GM21528 (cell line): ENCODE measurements around the gene STRBP.

ENCODE experiments used
- ATAC-seq: cut with Tn5 transposase; IDR thresholded peaks from one replicate; pipeline ENCODE4 v1.9.1; 2021; ENCODE audit warnings: mild to moderate bottlenecking, moderate library complexity; ENCODE audit not compliant: unreplicated experiment, low FRiP score

Gene STRBP

DNA sequence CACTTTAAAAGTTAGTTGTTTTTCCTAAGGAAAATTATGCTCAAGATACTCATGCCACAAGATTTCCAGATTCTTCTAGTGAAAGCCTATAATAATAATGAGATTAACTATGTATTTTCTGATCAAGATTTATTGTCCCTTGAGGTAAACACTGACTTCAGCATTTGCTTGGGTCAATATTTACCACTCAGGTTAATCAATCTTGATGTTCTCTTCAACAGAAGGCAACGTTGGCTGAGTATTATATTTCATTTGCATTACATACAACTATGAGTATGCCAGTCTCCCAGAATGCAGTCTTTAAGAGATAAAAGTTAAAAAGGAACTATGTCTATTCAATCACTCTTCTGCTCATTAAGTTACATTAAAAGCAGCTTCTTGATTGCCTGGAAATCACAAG is 119.3 kb downstream of the STRBP start:
- ATAC-seq = no peak

DNA sequence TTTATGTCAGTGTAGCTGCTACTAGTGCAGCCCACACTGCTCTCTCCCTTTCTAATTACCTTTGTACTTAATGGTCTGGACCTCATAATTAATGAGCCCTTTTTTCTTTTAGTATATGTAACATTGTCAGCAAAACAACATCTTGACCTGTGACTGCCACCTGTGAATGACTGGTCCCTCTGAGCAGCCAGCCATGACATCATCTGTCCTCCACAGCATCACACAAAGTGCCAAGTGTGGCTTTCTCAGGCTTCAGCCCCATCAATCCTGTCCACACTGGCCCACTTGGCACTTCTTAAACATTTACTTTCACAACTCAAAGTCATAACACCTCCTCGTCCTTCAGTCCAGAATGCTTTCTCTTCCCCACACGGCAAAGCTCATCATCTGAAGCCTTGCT is 130.2 kb downstream of the STRBP start:
- no peak for ATAC-seq

DNA sequence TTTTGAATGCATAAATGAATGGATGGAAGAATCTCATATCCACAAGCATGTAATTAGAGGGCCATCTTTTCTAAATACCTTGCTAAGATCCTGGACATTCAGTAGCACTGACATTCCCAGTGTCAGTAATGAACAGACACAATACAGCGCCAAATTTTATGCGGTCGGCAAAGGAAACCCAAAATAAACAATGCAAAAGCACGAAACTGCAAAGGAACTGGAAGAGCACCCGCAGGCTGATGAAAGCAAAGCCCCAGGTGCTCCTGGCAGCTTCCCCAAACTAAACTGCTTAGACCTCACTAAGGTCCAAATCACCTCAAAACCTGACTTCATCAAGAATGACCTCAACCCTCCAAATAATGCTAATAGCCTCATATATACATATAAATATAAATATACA is 133.0 kb downstream of the STRBP start:
- ATAC-seq = no peak

DNA sequence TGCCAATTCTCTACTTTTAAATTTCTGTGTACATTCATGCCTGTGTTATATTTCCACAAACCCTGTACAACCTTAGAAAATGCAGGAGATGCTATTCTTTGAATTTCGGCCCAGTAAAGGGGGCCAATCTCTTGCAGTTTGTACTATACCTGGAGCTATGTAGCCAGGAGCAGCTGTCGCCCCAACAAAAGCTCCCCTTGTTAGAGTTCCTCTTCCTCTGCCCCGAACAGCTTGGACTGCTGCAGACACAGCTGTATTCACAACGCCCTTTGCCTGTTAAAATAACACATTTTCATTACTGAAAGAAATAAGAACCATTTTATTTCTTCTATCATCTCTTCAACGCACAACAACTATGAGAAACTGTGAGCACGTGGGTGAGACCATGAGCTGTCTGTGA is 135.7 kb downstream of the STRBP start:
- no peak for ATAC-seq

DNA sequence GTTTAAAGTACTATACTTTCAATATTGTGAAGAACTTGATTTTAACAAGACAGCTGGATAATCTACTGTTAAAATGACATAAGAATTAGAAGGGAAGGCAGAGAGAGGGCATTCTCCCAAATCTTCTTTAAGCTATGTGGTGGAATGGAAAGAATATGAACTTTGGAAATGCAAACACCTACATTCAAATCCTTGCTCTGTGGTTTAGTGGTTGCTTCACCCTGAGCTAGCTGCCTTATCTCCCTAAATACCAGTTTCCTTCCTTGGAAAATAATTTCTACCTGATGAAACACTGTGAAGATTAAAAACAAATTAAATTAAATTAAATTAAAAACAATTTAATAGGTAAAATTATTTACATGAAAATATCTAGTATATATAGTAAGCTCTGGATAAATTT is 136.4 kb downstream of the STRBP start:
- no peak for ATAC-seq

DNA sequence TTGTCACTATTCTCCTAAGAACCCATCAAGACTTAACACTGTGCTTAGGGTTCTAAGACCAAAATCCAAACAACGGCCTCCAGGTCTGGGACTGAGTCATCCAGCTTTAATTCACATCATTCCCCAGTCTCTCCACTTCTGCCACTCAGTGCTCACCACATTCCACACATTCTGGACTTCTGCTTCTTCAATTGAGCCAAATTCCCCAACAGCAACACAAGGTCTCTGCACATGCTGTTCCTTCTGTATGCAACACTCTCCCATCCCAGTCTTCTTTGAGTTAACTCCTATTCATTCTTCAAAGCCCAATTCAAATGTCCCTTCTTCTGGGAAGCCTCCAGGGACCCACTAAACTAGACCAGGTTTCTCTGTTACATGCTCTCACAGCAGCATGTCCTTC is 137.1 kb downstream of the STRBP start:
- no peak for ATAC-seq

DNA sequence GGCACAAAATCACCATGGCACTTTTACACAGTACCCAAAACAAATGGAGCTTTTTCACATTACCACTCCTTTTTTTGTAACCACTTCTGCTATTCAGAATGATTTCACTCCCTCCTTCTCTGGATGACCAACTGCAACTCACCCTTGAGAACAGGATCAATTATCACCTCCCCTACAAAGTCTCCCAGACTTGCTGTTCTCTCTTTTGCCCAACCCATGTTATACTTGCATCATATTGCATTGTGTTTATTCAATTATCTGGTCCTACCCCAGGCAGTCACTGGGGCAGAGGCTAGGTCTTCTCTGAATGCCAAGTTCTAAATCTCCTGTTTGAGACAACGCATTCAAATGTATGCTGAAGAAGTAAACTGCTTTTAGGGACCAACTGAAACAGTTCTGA is 139.0 kb downstream of the STRBP start:
- ATAC-seq = no peak

DNA sequence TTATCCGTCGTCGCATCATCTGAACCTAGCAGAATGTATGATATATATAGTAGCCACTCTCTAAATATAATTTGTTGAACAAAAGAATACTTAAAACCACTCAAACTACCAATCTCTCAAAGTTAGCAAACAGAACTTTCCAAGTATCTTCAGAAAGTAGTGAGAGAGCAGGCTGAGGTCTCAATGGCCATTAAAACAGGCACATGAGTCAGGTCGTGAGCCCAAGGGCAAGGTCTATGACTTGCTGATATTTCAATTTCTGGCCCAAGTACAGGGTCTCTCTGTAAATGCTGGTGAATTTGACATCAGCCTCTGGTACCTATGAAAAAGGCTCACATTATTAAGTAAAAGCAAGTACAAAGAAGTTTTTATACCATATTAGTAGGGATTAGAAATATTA is 139.8 kb downstream of the STRBP start:
- no peak for ATAC-seq

DNA sequence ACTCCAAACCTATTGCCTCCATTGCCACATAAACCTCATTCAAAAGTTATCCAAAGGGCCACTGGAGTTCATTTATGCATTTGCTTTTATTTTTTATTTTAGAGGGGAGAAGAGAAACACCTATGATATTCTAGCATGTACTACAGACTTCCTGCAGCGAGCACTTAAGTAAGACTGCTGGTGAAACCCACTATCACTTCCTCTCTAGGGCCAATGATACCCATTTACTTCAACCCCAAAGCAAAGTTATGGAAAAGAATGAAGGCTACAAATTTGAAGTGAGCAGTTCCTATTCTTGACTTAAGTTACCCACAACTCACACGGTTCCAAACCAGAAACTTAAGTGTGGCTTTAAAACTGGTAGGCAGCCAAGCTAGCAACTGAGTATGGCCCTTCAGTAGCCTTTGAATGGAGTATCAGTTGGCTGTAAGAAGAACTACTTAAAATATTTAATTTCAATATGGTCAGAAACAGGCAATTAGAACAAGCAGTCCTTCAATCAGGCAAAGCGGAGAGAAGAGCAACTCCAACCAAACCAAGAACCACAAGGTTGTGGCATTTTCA is 140.8 kb downstream of the STRBP start:
- ATAC-seq = no peak

DNA sequence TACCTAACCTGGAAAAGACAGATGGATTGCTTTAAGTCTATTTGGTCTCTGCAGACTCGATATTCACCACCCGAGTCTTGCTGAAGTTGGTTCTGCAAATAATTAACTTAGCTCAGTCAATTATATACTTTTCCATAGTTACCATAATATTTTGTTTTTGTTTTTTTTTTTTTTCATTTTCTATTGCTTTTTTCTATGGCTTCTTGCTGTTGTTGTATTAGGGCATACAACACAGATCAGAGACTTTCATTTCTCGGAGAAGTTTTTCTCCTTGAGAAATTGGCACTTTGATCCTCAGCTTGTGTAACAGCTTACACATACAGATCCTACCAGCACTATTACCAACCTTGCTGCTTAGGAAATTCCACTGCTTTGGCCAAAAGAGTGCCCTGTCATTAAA is 146.9 kb downstream of the STRBP start:
- ATAC-seq = no peak

DNA sequence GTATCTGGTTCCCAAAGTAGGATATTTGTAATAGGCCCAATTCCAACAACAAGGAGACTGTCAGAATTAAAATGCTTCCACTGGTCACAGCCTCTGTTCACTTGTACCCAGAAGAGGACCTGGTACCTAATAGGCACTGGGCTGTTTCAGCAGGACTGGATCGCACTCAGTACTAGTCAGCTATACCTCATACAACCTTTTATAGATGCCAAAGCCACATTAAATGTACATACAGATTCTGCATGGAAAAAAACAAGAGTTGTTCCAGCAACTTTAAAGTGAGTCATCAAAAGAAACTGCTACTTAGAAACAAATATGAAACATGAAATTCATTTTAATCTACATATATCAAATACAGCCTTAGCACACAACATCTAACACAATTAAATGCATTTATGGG is 147.4 kb downstream of the STRBP start:
- ATAC-seq = no peak

DNA sequence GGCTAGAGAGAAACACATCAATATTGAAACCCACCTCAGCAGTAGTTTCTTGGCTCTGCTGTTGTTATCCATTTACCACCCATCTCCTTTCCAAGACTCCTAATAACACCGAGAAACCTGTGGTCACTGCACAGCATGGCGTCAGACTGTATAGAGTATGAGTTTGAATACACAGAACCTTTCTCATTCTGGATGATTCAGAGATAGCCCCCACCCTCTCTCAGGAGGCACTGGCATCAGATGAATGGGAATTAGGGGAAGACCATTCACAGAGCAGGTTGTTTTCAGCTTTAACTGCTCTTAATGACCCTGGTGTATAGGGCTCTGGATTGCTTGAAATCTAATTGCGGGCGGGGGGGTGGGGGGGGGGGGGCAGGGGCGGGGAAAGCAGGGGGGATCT is 148.3 kb downstream of the STRBP start:
- no peak for ATAC-seq

DNA sequence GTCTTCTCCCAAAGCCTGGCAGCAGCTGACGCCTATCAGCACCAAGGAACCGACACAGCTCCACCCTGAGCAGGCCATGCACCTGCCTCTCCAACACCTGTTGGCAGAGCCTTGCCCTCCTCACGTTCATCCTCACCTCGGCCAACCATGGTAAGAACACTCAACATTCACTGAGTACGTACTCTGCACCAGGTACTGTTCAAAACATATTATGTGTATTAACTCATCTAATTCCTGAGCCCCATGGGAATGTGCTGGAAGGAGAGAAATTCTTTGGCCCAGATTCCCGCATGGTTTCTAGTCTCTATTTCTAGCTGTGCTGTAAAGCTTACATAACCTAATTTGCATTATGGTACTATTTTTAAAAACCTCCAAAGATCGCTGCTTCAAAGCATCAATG is 148.8 kb downstream of the STRBP start:
- ATAC-seq = no peak

DNA sequence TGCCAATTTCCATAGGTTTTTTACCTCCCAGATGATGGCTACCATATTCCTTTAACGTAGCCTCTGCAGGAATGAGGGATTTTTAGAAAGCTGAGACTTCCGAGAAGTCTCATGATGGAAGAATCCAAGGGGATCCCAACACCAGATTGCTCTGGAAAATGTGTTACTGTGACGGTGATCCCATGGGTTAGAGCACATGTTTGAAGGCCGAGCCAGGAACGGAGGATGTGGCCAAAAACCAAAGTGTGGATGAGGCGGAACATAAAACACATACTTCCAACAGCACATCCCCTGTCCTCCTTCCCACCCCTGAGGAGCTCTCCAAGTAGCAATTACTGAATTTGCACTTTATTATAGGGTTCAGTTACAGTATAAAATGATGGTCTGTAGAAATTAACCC is 152.3 kb downstream of the STRBP start:
- no peak for ATAC-seq

DNA sequence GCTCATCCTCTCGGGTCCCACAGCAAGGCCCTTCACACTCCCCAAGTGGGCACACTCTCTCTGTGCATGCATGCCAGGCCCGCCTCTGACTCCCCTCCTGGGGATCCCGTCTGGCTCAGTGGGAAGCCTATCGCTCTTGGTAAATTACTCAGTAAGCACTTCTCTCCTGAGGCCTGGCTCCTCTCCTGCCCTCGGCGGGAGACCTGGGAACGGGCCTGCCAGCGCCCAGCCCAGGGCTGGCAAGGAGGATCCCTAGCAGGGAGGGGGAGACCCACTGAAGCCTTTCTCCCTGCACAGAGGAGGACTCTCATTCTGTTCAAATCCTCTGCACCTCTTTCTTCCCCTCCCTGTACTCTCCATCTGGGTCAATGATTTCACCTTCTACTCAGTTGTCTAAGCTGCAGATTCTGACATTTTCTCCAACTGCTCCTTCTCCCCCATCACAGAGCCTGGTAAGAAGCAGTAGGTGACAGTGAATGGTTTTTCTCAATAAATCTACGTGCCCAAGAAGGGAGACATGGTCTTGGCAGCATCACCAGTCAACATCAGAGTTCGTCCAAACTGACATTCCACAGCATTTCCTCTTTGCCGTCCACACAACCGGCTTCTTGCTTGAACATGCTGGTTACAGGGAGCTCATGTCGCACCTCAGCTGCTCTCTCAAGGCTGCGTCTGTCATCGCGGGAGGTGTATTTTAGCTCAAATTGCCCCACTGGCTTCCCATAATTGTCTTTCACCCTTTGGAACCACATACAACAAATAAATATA is 153.1 kb downstream of the STRBP start:
- no peak for ATAC-seq

DNA sequence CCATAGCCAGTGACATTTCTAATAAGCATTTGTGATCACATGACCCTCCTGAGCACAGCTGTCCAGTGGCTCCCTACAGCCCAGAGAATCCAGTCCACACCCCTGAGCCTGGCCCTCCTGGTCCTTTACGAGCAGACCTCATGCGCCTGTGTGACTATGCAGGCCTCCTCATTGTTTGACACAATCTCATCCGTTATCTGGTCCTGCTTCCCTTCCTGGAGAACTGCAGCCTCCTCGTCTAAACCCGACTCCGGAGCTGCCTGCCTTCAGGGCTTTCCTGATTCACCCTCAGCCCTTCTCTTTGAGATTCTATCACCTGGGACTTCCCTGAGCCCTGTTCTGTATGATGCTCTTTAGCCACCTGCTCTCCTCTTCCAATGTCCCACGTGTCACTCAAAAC is 155.2 kb downstream of the STRBP start:
- ATAC-seq = no peak

DNA sequence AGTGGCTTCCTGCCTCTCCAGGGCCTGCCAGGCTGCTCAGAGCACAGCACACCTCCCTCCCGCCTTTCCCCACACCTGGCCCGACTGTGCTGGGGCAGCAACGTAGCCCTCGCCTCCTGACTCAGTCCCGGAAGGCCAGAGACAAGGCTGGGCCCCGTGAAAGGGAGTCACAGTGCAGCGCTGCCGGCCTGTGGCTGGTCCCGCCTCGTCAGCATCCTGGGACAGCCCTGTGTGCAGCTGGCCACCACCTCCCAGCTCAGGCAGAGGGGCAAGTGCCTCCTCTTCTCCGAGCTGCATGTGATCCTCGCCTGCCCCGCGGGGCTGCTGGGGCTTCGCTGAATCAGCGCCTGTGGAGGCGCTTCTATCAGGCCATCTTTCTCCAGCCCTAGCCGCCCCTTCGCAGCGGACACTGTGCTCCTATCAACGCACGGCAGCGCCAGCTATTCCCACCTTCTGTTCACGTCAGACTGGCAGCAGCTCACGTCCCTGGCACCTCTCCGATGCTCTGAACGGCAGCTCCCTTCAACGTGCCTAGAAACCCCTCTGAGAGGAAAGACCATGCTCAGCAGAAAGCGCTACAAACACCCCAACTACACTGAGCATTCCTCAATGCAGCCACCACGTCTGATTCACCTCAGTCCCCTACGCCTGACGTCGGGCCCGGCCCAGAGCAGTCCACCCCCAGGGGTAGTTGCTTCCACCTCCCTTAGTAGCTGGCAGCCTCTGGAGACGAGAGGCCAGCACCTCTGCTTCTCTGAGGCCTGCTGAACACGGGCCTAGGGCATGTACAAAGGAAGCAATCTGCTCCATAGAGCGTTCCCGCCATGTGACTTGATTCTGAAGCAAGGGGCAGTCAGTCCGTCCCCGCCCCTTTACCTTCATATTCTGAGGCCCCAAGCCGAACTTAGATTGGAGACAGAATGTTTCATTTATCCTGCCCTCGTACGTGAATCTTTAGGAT is 156.1 kb downstream of the STRBP start:
- ATAC-seq = no peak

DNA sequence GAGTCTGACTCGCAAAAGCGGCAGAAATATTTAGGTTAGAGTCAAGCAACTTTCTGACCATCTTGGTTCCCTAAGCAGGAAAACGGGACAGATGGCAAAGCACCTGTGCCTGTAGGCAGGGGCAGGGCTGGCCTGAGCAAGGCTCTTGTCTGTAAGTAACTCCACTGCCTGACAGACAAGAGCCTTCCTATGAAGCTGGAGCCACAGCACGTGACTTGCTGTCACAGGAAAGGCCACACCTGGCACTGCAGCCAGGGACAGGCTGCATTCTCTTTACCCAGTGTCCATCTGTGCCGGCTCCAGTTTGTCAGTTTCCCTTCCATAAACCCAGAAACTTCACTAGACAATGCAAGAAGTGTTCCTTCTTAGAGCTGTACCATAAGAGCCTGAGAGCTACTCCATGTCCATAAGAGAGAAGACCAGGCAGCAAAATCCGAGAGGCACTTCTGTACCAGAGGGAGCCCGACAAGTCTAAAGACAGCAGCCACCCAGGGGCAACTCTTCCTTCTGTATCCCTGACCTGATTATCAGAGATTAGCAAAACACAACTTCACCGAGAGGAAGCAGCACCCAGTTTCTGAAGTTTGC is 156.9 kb downstream of the STRBP start:
- no peak for ATAC-seq

DNA sequence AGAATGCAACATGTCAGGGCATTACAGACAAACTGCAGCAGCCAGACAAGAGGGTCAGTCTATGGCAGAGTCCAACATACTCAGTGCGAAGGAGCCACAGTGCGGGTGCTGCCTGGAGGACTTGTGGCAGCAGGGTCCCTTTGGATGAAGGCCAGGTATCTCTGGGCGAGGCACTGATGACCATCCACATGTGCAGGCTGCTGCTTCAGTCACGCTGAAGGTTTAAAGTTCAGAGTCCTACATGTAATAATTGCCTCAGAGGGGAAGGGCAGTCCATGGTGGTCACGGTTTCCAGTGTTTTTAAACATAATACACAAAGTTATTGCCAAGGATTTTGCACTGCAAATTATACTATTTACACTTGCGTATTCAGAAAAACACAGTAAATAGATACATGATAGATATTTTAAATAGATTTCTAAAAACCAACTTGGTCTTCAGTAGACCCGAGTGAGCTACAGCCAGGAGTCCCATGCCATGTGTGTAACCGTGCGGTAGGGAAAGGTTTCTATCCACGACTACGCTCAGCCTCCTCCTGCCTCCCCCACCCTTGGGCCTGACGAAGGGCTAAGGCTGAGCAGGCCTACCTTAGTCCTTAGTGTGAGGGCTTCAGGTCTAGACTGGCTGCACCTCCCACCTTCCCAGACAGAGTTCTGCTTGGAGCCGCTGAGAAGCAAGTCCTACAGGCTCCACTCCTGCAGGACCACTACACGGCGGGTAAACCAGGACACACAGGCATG is 158.7 kb downstream of the STRBP start:
- no peak for ATAC-seq

DNA sequence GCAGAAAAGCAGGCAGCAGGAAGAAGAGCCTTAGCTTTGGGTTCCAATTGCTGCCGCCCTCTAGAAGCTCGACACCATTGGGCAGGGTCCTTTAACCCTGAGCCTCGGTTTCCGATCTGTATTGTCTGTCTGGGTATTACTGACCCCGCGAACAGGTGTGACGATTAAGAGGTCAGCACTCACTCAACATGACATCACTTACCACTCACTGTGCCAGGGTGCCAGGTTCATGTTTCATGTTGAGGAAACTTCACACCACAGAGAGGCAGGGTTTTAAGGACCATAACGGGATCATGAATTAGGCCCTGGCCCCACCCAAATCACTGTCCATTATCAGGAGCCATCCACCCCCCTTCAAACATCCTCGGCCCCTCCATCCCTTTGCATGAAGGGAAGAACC is 159.4 kb downstream of the STRBP start:
- ATAC-seq = no peak
